Tibial artery (tissue), 4 donors: Measurements from ENCODE around the gene SCN5A.
A peak's percentile ranks its signal among the peaks of the same experiment; 100 is the strongest.

Experiments used
- DNase-seq, 2 donors: peaks; one replicate each; pipeline ENCODE4 v3.0.0-alpha.2; 2019
- H3K27ac ChIP-seq, 2 donors: fragments of 200-600 bp; sonication (generic) in 1 of 2; 1 replicate in 1 of 2; 2 replicates in 1 of 2; pipeline ENCODE4 v1.5.1; 2018 to 2019; ENCODE audit warnings: mild to moderate bottlenecking in 1 of 2
- H3K27me3 ChIP-seq, 2 donors: fragments of 200-600 bp; sonication (generic) in 1 of 2; one replicate each; pipeline versions ENCODE4 v1.5.1 to v1.6.0; 2016 to 2019
- H3K36me3 ChIP-seq, 3 donors: fragments of 200-600 bp; sonication (generic) in 2 of 3; one replicate each; pipeline ENCODE4 v1.5.1; 2016 to 2019; ENCODE audit warnings: mild to moderate bottlenecking in 2 of 3
- H3K4me1 ChIP-seq, 4 donors: fragments of 200-600 bp; sonication (generic) in 2 of 4; 1 replicate in 3 of 4; 2 replicates in 1 of 4; pipeline ENCODE4 v1.5.1; 2016 to 2019
- H3K4me3 ChIP-seq, 2 donors: fragments of 200-600 bp; sonication (generic) in 1 of 2; 1 replicate in 1 of 2; 2 replicates in 1 of 2; pipeline ENCODE4 v1.5.1; 2018 to 2019; ENCODE audit warnings: mild to moderate bottlenecking in 2 of 2
- H3K9me3 ChIP-seq, 3 donors: fragments of 200-600 bp; sonication (generic) in 1 of 3; one replicate each; pipeline ENCODE4 v1.5.1; 2016 to 2019
- intact Hi-C: fragments of 100-400 bp; cut with DNase I; formaldehyde crosslinking; loops from one replicate; pipeline ENCODE4 v1.15.0; 2023; ENCODE audit warnings: low total_unique reads
- TF ChIP-seq, protein P1 (sequence below), 2 experiments: fragments of 200-600 bp in 1 of 2; fragments of 450-650 bp in 1 of 2; IDR thresholded peaks; one replicate each; pipeline ENCODE4 v1.5.1; 2017 to 2019; ENCODE audit warnings: antibody characterized with exemption in 2 of 2, mild to moderate bottlenecking in 1 of 2, moderate library complexity in 1 of 2

The SCN5A gene

DNA sequence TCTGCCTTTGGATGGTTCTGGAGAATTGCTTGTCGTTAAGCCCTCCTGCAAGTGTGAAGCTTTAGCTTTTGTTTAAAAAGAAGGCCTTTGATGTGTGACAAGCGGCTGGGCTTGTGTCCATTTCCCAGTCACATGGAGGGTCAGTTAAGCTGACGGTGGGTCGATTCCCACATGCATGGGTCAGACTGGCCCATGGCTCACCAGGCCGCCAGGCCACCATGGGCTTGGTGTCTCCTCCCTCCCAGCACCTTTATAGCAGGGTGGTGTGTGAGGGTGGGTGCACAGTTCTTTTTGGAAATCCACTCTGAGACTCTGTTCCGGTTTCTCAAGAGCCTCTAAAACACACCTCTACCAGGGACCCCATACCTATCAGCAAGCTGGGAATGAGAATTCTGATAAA lies 67.2 kb downstream of the SCN5A start:
- TF ChIP-seq, protein P1, sequence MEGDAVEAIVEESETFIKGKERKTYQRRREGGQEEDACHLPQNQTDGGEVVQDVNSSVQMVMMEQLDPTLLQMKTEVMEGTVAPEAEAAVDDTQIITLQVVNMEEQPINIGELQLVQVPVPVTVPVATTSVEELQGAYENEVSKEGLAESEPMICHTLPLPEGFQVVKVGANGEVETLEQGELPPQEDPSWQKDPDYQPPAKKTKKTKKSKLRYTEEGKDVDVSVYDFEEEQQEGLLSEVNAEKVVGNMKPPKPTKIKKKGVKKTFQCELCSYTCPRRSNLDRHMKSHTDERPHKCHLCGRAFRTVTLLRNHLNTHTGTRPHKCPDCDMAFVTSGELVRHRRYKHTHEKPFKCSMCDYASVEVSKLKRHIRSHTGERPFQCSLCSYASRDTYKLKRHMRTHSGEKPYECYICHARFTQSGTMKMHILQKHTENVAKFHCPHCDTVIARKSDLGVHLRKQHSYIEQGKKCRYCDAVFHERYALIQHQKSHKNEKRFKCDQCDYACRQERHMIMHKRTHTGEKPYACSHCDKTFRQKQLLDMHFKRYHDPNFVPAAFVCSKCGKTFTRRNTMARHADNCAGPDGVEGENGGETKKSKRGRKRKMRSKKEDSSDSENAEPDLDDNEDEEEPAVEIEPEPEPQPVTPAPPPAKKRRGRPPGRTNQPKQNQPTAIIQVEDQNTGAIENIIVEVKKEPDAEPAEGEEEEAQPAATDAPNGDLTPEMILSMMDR (IDR thresholded peaks at IDR 0.05), result no peak
- DNase-seq, result peak in 1 of 2 donors; percentile 32
- no peak overlapping the region for H3K27ac ChIP-seq
- H3K27me3 ChIP-seq, result no peaks in the 10 kb centered on the region
- H3K9me3 ChIP-seq, result no peaks in the 10 kb centered on the region
- no peak overlapping the region for H3K4me3 ChIP-seq
- peaks cover 0 to 5% (median 0%) of the 10 kb centered on the region in 3 donors for H3K36me3 ChIP-seq
- no peaks in the 10 kb centered on the region for H3K4me1 ChIP-seq
- intact Hi-C loops, result no loop called here

DNA sequence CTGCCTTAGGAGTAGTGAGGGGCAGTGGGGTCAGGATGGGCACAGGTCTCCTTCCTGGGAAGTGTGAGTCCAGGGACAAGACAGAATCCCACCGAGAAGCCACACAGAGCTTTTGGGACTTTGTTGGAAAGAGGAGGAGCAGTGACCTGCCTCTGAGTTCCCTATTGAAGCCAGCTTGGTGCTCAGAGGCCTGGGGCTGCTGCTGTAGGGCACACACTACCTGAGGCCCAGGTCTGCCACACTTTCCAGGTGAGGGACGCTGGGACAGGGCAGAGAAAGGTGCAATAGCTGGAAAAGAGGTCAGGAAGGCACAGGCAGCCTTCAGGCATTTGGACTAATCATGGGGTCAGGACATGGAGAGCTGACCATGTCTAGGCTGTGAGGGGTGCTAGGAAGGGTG lies 67.7 kb downstream of the SCN5A start:
- Histone ChIP-seq H3K4me3 (no peak overlapping the region), H3K4me1 (no peaks in the 10 kb centered on the region), H3K9me3 (no peaks in the 10 kb centered on the region), H3K27ac (no peak overlapping the region), H3K36me3 (peaks cover 0 to 5% (median 0%) of the 10 kb centered on the region in 3 donors), H3K27me3 (no peaks in the 10 kb centered on the region)
- TF ChIP-seq, protein P1 (IDR thresholded peaks at IDR 0.05), result no peak
- DNase-seq, result peak; percentile 8 to 49
- intact Hi-C loops, result no loop called here

DNA sequence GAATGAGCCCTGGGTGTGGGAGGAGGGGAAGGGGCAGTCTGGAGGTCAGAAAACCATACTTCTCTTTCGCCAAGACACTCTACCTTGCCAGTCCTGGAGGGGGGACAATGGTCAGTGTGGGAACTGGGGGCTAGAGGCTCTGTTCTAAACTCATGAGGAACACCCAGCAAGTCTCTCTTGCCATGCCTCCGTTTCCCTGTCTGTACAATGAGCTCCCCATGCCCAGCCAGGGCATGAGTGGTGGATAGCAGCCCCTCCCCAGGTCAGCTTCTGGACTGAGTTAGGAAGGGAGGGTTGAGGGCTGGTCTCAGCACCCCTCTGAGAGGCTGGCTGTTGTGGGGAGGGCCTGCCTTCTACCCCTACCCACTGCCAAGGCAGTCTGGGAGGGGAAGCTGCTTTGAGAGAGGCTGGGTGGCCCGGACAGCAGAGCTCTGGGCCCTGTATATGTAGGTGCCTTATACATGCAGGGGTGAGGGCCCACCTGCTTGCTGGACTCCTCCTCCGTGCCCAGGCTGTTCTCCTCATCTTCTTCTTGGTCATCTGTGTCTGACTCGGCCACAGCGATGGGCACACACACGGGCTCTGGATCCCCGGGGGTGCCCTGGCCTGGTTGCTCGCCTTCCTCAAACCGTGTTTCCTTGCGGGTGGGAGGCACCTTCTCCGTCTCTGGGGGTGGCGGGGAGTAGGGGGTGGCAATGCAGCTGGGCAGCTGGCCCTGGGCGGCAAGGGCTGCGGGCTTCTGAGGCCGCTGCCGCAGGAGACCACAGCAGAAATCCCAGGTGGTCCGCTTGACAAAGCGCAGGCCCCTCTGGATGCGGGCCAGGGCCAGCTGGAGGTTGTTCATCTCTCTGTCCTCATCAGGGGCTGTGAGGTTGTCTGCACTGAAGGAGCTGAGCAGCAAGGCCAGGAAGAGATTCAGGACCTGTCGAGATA lies 68.8 kb downstream of the SCN5A start:
- H3K27me3 ChIP-seq, result no peaks in the 10 kb centered on the region
- H3K4me1 ChIP-seq, result no peaks in the 10 kb centered on the region
- peak; percentile 18 to 39 for DNase-seq
- TF ChIP-seq, protein P1 (IDR thresholded peaks at IDR 0.05), result no peak
- no peak overlapping the region for H3K27ac ChIP-seq
- intact Hi-C loops, result no loop called here
- H3K9me3 ChIP-seq, result no peaks in the 10 kb centered on the region
- no peak overlapping the region for H3K4me3 ChIP-seq
- H3K36me3 ChIP-seq, result peaks cover 0 to 5% (median 0%) of the 10 kb centered on the region in 3 donors

DNA sequence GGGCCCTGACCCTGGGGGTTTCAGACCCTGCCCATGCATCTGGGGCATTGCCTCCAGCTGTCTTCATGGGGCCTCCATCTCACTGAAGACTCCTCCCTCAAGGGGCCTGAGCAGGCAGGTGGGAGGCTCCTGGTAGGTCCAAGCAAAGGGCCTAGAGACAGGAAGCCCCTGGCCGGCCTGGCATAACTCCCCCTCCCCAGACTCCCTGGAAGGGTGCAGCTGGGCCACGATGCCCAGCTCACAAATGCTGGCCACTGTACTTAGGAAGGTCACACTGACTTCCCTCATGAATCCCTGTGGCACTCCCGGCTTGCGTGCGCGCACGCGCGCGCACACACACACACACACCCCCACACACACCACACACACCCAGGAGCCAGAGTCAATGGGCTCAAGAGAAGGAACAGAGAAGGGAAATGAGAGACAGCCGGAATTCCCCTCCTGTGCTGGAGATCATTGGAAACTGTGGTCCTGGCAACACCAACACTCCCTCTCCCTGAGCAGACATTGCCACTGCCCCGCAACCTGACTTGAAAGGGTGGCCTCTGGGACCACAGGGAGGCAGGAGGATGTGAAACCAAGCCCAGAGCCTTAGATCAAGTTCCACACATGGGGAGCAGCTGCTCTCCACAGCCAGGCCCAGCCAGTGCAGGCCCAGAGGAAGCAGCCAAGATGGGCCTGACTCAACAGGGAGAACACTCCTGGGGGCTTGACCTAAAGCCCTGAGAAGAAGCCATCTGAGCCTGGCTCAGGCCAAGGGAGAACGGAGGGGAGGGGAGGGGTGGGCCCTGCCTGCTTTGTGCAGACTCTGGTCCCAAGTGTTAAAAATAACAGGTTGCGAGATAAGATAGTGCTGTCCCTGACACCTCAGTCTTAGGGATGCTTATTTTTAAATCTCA lies 69.7 kb downstream of the SCN5A start:
- Histone ChIP-seq H3K4me1 (no peaks in the 10 kb centered on the region), H3K27ac (no peak overlapping the region), H3K36me3 (peaks cover 0 to 2% (median 0%) of the 10 kb centered on the region in 3 donors), H3K4me3 (no peak overlapping the region), H3K9me3 (no peaks in the 10 kb centered on the region), H3K27me3 (no peaks in the 10 kb centered on the region)
- TF ChIP-seq, protein P1 (IDR thresholded peaks at IDR 0.05), result no peak
- intact Hi-C loops, result no loop called here
- DNase-seq, result peak; percentile 20 to 41

DNA sequence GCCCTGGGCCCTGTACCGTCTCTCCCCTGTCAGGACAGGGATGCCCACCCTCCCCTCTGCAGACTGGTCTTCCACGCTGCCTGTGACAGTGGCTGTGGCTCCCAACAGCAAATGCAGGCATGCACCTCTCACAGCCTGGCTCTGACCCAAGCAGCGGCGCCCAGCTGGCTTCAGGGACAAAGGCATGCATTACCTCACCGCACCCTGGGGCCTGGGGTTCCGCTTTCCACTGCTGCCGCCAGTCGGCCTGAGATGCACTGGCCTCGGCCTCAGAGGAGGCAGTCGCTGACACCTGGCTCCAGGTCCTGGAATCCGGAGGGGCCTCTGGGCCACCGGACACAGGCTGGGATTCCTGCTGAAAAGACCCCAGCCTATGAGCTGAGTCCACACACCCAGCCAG lies 70.3 kb downstream of the SCN5A start:
- Histone ChIP-seq H3K4me3 (no peak overlapping the region), H3K27me3 (no peaks in the 10 kb centered on the region), H3K4me1 (no peaks in the 10 kb centered on the region), H3K36me3 (no peaks in the 10 kb centered on the region), H3K9me3 (no peaks in the 10 kb centered on the region), H3K27ac (no peak overlapping the region)
- peak; percentile 16 to 43 for DNase-seq
- TF ChIP-seq, protein P1 (IDR thresholded peaks at IDR 0.05), result no peak
- intact Hi-C loops, result no loop called here
